WTC11 (cell line): Measurements from ENCODE around the gene SBF2. TPM values are rescaled to one million over a fixed set of nuclear protein-coding genes. Genes with fewer than 3 reads are reported as not detected.
"Not testable (repeated sequence)": the region's sequence is repeated elsewhere in the genome, so short reads cannot be mapped to it uniquely, and the experiment has no call there.

Experiments
- ATAC-seq: fragments of 200-7000 bp; cut with Tn5 transposase; 2 replicates; pipeline ENCODE4 v1.10.0; 2021; ENCODE audit warnings: mild to moderate bottlenecking, moderate library complexity
- CTCF ChIA-PET: fragments of 300-600 bp; sonication (Branson Sonifier 250); formaldehyde crosslinking; loops from one replicate; lab custom pipeline; 2021; ENCODE audit warnings: antibody characterized with exemption; lab: Charles Lee
- POLR2A ChIA-PET: fragments of 350-600 bp; sonication (Branson Sonifier 250); formaldehyde crosslinking; loops from one replicate; lab custom pipeline; 2021; ENCODE audit warnings: antibody characterized with exemption; lab: Charles Lee
- DNase-seq: peaks from one replicate; pipeline ENCODE4 v3.0.0; 2021; ENCODE audit warnings: low spot score
- H3K27ac Mint-ChIP-seq: 2 replicates; pipeline ENCODE4 v1.8.0; 2021; ENCODE audit warnings: mixed read lengths
- H3K27me3 Mint-ChIP-seq: 2 replicates; pipeline ENCODE4 v1.8.0; 2021; ENCODE audit warnings: low read depth, mild to moderate bottlenecking, moderate library complexity, mixed read lengths
- H3K36me3 Mint-ChIP-seq: 2 replicates; pipeline ENCODE4 v1.8.0; 2021; ENCODE audit warnings: mixed read lengths
- H3K4me1 Mint-ChIP-seq: 2 replicates; pipeline ENCODE4 v1.8.0; 2022; ENCODE audit warnings: mixed read lengths
- H3K4me3 Mint-ChIP-seq: 2 replicates; pipeline ENCODE4 v1.8.0; 2021; ENCODE audit warnings: mild to moderate bottlenecking, moderate library complexity, mixed read lengths
- H3K9me3 Mint-ChIP-seq: 2 replicates; pipeline ENCODE4 v1.8.0; 2021; ENCODE audit warnings: mixed read lengths
- ATF1 ChIP-seq: sonication (generic); formaldehyde crosslinking; IDR thresholded peaks from 2 replicates; pipeline ENCODE4 v1.8.1; 2023; ENCODE audit warnings: mild to moderate bottlenecking, moderate library complexity, missing genetic modification reagents
- CREM ChIP-seq: sonication (generic); formaldehyde crosslinking; IDR thresholded peaks from 2 replicates; pipeline ENCODE4 v1.8.1; 2022; ENCODE audit warnings: mild to moderate bottlenecking, missing genetic modification reagents, moderate library complexity
- EMX1 ChIP-seq: fragments of 250-450 bp; sonication (Bioruptor Pico); IDR thresholded peaks from 2 replicates; pipeline ENCODE4 v1.8.0; 2021; ENCODE audit warnings: mild to moderate bottlenecking
- FOXP1 ChIP-seq: sonication (generic); formaldehyde crosslinking; IDR thresholded peaks from 2 replicates; pipeline ENCODE4 v1.8.0; 2022; ENCODE audit warnings: missing genetic modification reagents, mild to moderate bottlenecking, moderate library complexity, borderline replicate concordance
- GABPB1 ChIP-seq: sonication (generic); formaldehyde crosslinking; IDR thresholded peaks from 2 replicates; pipeline ENCODE4 v1.8.1; 2023; ENCODE audit warnings: mild to moderate bottlenecking, missing genetic modification reagents
- HMGA2 ChIP-seq: fragments of 250-450 bp; sonication (Bioruptor Pico); IDR thresholded peaks from 2 replicates; pipeline ENCODE4 v1.4.0; 2021; ENCODE audit warnings: mild to moderate bottlenecking, moderate library complexity
- IRF2 ChIP-seq: sonication (generic); formaldehyde crosslinking; IDR thresholded peaks from 2 replicates; pipeline ENCODE4 v1.8.0; 2022; ENCODE audit warnings: low read depth, missing genetic modification reagents, borderline replicate concordance
- NFE2L1 ChIP-seq: sonication (generic); formaldehyde crosslinking; IDR thresholded peaks from 2 replicates; pipeline ENCODE4 v1.8.1; 2023; ENCODE audit warnings: missing genetic modification reagents
- RELA ChIP-seq: sonication (generic); formaldehyde crosslinking; IDR thresholded peaks from 2 replicates; pipeline ENCODE4 v1.8.1; 2022; ENCODE audit warnings: missing genetic modification reagents, mild to moderate bottlenecking, borderline replicate concordance
- TEAD4 ChIP-seq: sonication (generic); formaldehyde crosslinking; IDR thresholded peaks from 2 replicates; pipeline ENCODE4 v1.8.0; 2022; ENCODE audit warnings: mild to moderate bottlenecking, missing genetic modification reagents
- ZNF121 ChIP-seq: sonication (generic); formaldehyde crosslinking; IDR thresholded peaks from 2 replicates; pipeline ENCODE4 v1.8.0; 2023; ENCODE audit warnings: missing genetic modification reagents
- ZNF416 ChIP-seq: fragments of 250-450 bp; sonication (Bioruptor Pico); IDR thresholded peaks from 2 replicates; pipeline ENCODE4 v1.9.0; 2021; ENCODE audit warnings: mild to moderate bottlenecking, inconsistent platforms
- total RNA-seq: library from RNA; stranded (reverse); gene quantifications from 3 replicates; pipeline ENCODE4 v1.2.3, GENCODE V29; 2021
- TF ChIP-seq, protein P1 (sequence below): fragments of 250-450 bp; sonication (Bioruptor Pico); IDR thresholded peaks from 2 replicates; pipeline ENCODE4 v1.8.0; 2021; ENCODE audit warnings: mild to moderate bottlenecking
- TF ChIP-seq, protein P2 (sequence below): sonication (generic); formaldehyde crosslinking; IDR thresholded peaks from 2 replicates; pipeline ENCODE4 v1.8.0; 2022; ENCODE audit warnings: mild to moderate bottlenecking, missing genetic modification reagents
- TF ChIP-seq, protein P3 (sequence below): fragments of 250-450 bp; sonication (Bioruptor Pico); IDR thresholded peaks from 2 replicates; pipeline ENCODE4 v1.9.0; 2021; ENCODE audit warnings: mild to moderate bottlenecking, borderline replicate concordance
- TF ChIP-seq, protein P4 (sequence below): sonication (generic); formaldehyde crosslinking; IDR thresholded peaks from 2 replicates; pipeline ENCODE4 v1.8.1; 2022; ENCODE audit warnings: mild to moderate bottlenecking, missing genetic modification reagents, moderate library complexity, borderline replicate concordance
- TF ChIP-seq, protein P5 (sequence below): sonication (generic); formaldehyde crosslinking; IDR thresholded peaks from 2 replicates; pipeline ENCODE4 v1.8.1; 2022; ENCODE audit warnings: mild to moderate bottlenecking, moderate library complexity, missing genetic modification reagents

Gene SBF2
- total RNA-seq, 1 experiment from 2014 or later, result 47.6 TPM

DNA sequence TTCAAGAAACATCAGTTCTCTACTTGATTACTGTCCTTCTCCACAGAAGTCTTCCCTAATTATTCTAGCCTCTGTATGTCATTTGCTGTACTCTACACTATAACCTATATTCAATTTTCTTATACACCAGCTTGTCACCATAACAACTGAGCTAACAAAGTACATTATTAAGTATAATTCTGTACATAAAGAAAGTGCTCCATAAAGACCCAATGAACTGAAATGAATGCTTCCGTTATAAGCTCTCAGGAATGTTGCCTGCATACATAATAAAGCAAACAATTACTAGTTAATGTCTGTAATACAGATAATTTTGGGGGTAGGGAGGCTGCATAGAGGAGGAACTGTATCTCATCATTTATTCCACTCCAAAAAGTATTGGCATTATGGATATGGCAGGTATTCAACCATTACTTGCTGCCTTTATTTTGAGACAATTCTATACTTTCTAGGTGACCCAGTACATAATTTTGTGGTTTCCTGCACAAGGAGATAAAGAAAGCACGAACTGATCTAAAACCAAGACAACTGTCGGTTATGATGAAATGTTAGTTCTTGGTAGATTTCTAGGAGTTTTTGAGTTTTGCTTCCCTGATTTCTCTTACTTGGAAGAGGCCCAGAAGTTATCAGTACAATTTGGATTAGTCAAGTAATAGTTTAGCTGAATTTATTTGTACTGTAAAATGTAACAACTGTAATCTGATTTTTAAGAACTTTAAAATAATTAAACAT is 202.5 kb downstream of the SBF2 start:
- Mint-ChIP-seq H3K27me3 (no peaks in the 10 kb centered on the region), H3K4me1 (peaks cover 22% of the 10 kb centered on the region), H3K36me3 (no peaks in the 10 kb centered on the region), H3K4me3 (no peak overlapping the region), H3K27ac (no peak overlapping the region), H3K9me3 (no peaks in the 10 kb centered on the region)
- ATAC-seq (no peak), DNase-seq (no peak)
- ChIA-PET CTCF (interaction anchor here (1.8 kb wide), 1 partner anchor 15 kb away, joined by 7 read pairs; no protein-coding TSS in a partner anchor), POLR2A (no interaction called here)
- TF ChIP-seq ATF1 (no peak), GABPB1 (CRISPR knock-in tag) (no peak), ZNF121 (CRISPR knock-in tag) (no peak), RELA (no peak), IRF2 (CRISPR knock-in tag) (no peak), FOXP1 (no peak), CREM (no peak), TEAD4 (CRISPR knock-in tag) (no peak), HMGA2 (CRISPR knock-in tag) (no peak), ZNF416 (CRISPR knock-in tag) (no peak), EMX1 (CRISPR knock-in tag) (no peak), NFE2L1 (no peak)
- TF ChIP-seq, protein P1, sequence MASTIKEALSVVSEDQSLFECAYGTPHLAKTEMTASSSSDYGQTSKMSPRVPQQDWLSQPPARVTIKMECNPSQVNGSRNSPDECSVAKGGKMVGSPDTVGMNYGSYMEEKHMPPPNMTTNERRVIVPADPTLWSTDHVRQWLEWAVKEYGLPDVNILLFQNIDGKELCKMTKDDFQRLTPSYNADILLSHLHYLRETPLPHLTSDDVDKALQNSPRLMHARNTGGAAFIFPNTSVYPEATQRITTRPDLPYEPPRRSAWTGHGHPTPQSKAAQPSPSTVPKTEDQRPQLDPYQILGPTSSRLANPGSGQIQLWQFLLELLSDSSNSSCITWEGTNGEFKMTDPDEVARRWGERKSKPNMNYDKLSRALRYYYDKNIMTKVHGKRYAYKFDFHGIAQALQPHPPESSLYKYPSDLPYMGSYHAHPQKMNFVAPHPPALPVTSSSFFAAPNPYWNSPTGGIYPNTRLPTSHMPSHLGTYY, result no peak
- TF ChIP-seq, protein P2, sequence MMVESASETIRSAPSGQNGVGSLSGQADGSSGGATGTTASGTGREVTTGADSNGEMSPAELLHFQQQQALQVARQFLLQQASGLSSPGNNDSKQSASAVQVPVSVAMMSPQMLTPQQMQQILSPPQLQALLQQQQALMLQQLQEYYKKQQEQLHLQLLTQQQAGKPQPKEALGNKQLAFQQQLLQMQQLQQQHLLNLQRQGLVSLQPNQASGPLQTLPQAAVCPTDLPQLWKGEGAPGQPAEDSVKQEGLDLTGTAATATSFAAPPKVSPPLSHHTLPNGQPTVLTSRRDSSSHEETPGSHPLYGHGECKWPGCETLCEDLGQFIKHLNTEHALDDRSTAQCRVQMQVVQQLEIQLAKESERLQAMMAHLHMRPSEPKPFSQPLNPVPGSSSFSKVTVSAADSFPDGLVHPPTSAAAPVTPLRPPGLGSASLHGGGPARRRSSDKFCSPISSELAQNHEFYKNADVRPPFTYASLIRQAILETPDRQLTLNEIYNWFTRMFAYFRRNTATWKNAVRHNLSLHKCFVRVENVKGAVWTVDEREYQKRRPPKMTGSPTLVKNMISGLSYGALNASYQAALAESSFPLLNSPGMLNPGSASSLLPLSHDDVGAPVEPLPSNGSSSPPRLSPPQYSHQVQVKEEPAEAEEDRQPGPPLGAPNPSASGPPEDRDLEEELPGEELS (CRISPR knock-in tag), result no peak
- TF ChIP-seq, protein P3, sequence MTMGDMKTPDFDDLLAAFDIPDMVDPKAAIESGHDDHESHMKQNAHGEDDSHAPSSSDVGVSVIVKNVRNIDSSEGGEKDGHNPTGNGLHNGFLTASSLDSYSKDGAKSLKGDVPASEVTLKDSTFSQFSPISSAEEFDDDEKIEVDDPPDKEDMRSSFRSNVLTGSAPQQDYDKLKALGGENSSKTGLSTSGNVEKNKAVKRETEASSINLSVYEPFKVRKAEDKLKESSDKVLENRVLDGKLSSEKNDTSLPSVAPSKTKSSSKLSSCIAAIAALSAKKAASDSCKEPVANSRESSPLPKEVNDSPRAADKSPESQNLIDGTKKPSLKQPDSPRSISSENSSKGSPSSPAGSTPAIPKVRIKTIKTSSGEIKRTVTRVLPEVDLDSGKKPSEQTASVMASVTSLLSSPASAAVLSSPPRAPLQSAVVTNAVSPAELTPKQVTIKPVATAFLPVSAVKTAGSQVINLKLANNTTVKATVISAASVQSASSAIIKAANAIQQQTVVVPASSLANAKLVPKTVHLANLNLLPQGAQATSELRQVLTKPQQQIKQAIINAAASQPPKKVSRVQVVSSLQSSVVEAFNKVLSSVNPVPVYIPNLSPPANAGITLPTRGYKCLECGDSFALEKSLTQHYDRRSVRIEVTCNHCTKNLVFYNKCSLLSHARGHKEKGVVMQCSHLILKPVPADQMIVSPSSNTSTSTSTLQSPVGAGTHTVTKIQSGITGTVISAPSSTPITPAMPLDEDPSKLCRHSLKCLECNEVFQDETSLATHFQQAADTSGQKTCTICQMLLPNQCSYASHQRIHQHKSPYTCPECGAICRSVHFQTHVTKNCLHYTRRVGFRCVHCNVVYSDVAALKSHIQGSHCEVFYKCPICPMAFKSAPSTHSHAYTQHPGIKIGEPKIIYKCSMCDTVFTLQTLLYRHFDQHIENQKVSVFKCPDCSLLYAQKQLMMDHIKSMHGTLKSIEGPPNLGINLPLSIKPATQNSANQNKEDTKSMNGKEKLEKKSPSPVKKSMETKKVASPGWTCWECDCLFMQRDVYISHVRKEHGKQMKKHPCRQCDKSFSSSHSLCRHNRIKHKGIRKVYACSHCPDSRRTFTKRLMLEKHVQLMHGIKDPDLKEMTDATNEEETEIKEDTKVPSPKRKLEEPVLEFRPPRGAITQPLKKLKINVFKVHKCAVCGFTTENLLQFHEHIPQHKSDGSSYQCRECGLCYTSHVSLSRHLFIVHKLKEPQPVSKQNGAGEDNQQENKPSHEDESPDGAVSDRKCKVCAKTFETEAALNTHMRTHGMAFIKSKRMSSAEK, result no peak
- TF ChIP-seq, protein P4, sequence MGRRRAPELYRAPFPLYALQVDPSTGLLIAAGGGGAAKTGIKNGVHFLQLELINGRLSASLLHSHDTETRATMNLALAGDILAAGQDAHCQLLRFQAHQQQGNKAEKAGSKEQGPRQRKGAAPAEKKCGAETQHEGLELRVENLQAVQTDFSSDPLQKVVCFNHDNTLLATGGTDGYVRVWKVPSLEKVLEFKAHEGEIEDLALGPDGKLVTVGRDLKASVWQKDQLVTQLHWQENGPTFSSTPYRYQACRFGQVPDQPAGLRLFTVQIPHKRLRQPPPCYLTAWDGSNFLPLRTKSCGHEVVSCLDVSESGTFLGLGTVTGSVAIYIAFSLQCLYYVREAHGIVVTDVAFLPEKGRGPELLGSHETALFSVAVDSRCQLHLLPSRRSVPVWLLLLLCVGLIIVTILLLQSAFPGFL (CRISPR knock-in tag), result no peak
- TF ChIP-seq, protein P5, sequence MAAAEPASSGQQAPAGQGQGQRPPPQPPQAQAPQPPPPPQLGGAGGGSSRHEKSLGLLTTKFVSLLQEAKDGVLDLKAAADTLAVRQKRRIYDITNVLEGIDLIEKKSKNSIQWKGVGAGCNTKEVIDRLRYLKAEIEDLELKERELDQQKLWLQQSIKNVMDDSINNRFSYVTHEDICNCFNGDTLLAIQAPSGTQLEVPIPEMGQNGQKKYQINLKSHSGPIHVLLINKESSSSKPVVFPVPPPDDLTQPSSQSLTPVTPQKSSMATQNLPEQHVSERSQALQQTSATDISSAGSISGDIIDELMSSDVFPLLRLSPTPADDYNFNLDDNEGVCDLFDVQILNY (CRISPR knock-in tag), result no peak

DNA sequence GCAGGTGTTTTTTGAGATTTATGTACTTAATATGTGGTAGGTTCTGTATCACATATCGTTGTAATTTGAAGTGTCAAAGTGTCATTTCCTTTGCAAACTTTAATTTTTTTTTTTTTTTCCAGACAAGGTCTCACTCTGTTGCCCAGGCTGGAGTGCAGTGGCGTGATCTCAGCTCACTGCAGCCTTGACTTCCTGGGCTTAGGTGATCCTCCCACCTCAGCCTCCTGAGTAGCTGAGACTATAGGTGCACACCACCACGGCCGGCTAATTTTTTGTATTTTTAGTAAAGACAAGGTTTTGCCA is 206.1 kb downstream of the SBF2 start:
- ATAC-seq, H3K36me3 Mint-ChIP-seq, H3K4me3 Mint-ChIP-seq, H3K27ac Mint-ChIP-seq, H3K27me3 Mint-ChIP-seq, DNase-seq, POLR2A ChIA-PET: not testable (repeated sequence)
- H3K4me1 Mint-ChIP-seq, result peaks cover 22% of the 10 kb centered on the region
- peaks cover 14% of the 10 kb centered on the region for H3K9me3 Mint-ChIP-seq
- CTCF ChIA-PET, result interaction anchor here (2.3 kb wide), 1 partner anchor 11 kb away, joined by 12 read pairs; no protein-coding TSS in a partner anchor
- TF ChIP-seq ZNF121 (CRISPR knock-in tag), result 0 out of 2 replicates have a peak, but pooled peaks have one; percentile 36
